ENCODE measurements around the gene DYNLRB1. TPM values are rescaled to one million over a fixed set of nuclear protein-coding genes. Genes with fewer than 3 reads are reported as not detected.

DYNLRB1 gene
- total and polyA plus RNA-seq, 10 of the 15 experiments (the other 5 are each of a cell fraction or from before 2014, with no cell fraction given): 87.9 to 313 (median 153) TPM

GRCh38 chr20:34491226-34491931, 24.8 kb upstream of the DYNLRB1 start:
- Histone ChIP-seq H3K9ac (ENCODE audit: control insufficient read depth, insufficient read depth, low read length) (no peak overlapping the region), H4K20me1 (ENCODE audit: control insufficient read depth, insufficient read depth) (no peaks in the 10 kb centered on the region), H3K4me1 (ENCODE audit: control insufficient read depth, insufficient read depth, low read length) (no peaks in the 10 kb centered on the region), H3K9me3 (replicated peaks; ENCODE audit: control insufficient read depth, insufficient read depth, low read length) (no peaks in the 10 kb centered on the region), H3K36me3 (ENCODE audit: control insufficient read depth in 2 of 2, insufficient read depth in 2 of 2, low read length in 1 of 2) (peaks cover 0 to 27% of the 10 kb centered on the region in 2 experiments; a peak in 2 of 4 replicates), H3K27ac (ENCODE audit: control insufficient read depth, insufficient read depth) (no peak overlapping the region), H3K4me2 (ENCODE audit: control insufficient read depth, insufficient read depth) (no peak overlapping the region), H3K79me2 (ENCODE audit: control insufficient read depth, insufficient read depth, low read length) (no peaks in the 10 kb centered on the region), H3K27me3 (replicated peaks in 1 of 2; ENCODE audit: control insufficient read depth in 2 of 2, insufficient read depth in 2 of 2, low read length in 1 of 2) (no peaks in the 10 kb centered on the region), H3K4me3 (no peak overlapping the region), H2AFZ (ENCODE audit: control insufficient read depth, low read depth, low read length) (no peak overlapping the region)
- in situ Hi-C loops (cut with MboI): no loop called here
- ChIA-PET RAD21 (ENCODE audit: unreplicated experiment) (interaction anchor here (0.7 kb wide), 1 partner anchor 278 kb away, joined by 3 read pairs; no protein-coding TSS in a partner anchor), CTCF (interaction anchor here (0.6 to 1.4 kb wide), 2 partner anchors 41 to 179 kb away, joined by 3 to 8 read pairs; no protein-coding TSS in a partner anchor), POLR2A (no interaction called here), SMC1A (ENCODE audit: uncharacterized antibody, unreplicated experiment) (interaction anchor here (1.4 to 3.0 kb wide), 2 partner anchors 24 to 179 kb away, joined by 4 to 9 read pairs; partner anchors contain the start of gene DYNLRB1)
- intact Hi-C loops (cut with micrococcal nuclease; ENCODE audit: unreplicated experiment): no loop called here
- ATAC-seq (no peak), DNase-seq (ENCODE audit: low read depth, low spot score) (no peak), FAIRE-seq (no peak)
- 100% methylated on average over 4 of the region's 4 CpGs for WGBS (ENCODE audit: insufficient coverage, insufficient replicate concordance, low lambda C conversion rate, missing lambda C conversion rate)
- TF ChIP-seq NBN (IDR thresholded peaks at IDR 0.05): no peak
- no peak for TF ChIP-seq PBX3 (IDR thresholded peaks at IDR 0.05; ENCODE audit: insufficient replicate concordance, low read depth, low read length)
- TF ChIP-seq NKRF (conservative IDR thresholded peaks at IDR 0.05): no peak
- no peak for TF ChIP-seq SMAD1 (IDR thresholded peaks at IDR 0.05; ENCODE audit: low read depth, partially characterized antibody)
- TF ChIP-seq NRF1 (conservative IDR thresholded peaks at IDR 0.05; ENCODE audit: low read depth, low read length): no peak
- no peak for TF ChIP-seq TCF3 (IDR thresholded peaks at IDR 0.05; ENCODE audit: borderline replicate concordance, insufficient read depth, low read depth, low read length)
- TF ChIP-seq REST (IDR thresholded peaks at IDR 0.05; ENCODE audit: low read depth, low read length): no peak
- TF ChIP-seq MTA2 (IDR thresholded peaks at IDR 0.05; ENCODE audit: low read depth): no peak
- no peak for TF ChIP-seq MYC (IDR thresholded peaks at IDR 0.05; ENCODE audit: insufficient read depth, insufficient read length, insufficient replicate concordance, low read length, severe bottlenecking)
- TF ChIP-seq NR2C2 (IDR thresholded peaks at IDR 0.05; ENCODE audit: borderline replicate concordance, control insufficient read depth, insufficient read length, low read depth): no peak
- TF ChIP-seq SIX5 (IDR thresholded peaks at IDR 0.05; ENCODE audit: low read depth, low read length, severe bottlenecking): no peak
- TF ChIP-seq CHD1 (IDR thresholded peaks at IDR 0.05; ENCODE audit: low read depth, low read length): no peak
- no TSS peak for BruUV-seq (replicated peaks)
